ENCODE measurements around the gene CAPN11. TPM values are rescaled to one million over a fixed set of nuclear protein-coding genes. Genes with fewer than 3 reads are reported as not detected.
"Not testable (repeated sequence)": the region's sequence is repeated elsewhere in the genome, so short reads cannot be mapped to it uniquely, and the experiment has no call there.

CAPN11 gene
- total and polyA plus RNA-seq, 2 donors from 2014 or later = 0.39 to 2.3 TPM

DNA sequence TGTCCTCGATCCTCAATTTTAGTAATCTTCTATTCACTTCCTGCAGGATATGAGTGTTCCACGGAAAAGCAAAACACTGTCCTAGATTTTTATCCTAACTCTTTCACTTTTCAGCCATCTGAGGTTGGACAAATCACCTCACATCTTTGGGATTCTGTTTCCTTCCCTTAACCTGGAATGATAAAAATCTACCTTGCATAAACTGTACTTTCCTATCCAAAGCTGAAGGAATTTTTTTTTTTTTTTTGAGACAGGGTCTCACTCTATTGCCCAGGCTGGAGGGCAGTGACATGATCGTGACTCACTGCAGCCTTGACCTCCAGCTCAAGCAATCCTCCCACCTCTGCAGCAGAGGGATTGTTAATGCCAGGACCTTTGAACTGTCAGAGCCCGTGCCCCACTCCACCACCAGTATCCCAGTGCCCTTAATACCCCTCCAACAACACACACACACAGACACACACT is 20.5 kb downstream of the CAPN11 start:
- Histone ChIP-seq H3K9me3 (ENCODE audit: control insufficient read depth in 2 of 3, insufficient read depth in 1 of 3, low read length in 3 of 3) (no peaks in the 10 kb centered on the region), H3K27me3 (ENCODE audit: control insufficient read depth, insufficient read depth, low read length) (no peaks in the 10 kb centered on the region), H3K4me1 (ENCODE audit: control insufficient read depth in 2 of 3, insufficient read depth in 2 of 3, low read depth in 1 of 3, low read length in 3 of 3) (no peaks in the 10 kb centered on the region), H3K4me3 (ENCODE audit: low read length in 3 of 3) (no peak overlapping the region), H3K27ac (ENCODE audit: low read depth in 2 of 2, low read length in 2 of 2) (no peak overlapping the region), H3K9ac (ENCODE audit: low read length in 3 of 3) (no peak overlapping the region), H3K36me3 (ENCODE audit: control insufficient read depth in 2 of 3, insufficient read depth in 3 of 3, low read length in 3 of 3) (no peaks in the 10 kb centered on the region)
- TF ChIP-seq, protein P1, sequence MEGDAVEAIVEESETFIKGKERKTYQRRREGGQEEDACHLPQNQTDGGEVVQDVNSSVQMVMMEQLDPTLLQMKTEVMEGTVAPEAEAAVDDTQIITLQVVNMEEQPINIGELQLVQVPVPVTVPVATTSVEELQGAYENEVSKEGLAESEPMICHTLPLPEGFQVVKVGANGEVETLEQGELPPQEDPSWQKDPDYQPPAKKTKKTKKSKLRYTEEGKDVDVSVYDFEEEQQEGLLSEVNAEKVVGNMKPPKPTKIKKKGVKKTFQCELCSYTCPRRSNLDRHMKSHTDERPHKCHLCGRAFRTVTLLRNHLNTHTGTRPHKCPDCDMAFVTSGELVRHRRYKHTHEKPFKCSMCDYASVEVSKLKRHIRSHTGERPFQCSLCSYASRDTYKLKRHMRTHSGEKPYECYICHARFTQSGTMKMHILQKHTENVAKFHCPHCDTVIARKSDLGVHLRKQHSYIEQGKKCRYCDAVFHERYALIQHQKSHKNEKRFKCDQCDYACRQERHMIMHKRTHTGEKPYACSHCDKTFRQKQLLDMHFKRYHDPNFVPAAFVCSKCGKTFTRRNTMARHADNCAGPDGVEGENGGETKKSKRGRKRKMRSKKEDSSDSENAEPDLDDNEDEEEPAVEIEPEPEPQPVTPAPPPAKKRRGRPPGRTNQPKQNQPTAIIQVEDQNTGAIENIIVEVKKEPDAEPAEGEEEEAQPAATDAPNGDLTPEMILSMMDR (IDR thresholded peaks at IDR 0.05; ENCODE audit: borderline replicate concordance, extremely low read depth, insufficient read depth) = no peak
- intact Hi-C loops (cut with DNase I) = no loop called here
- no peak for DNase-seq
- no peak for FAIRE-seq

DNA sequence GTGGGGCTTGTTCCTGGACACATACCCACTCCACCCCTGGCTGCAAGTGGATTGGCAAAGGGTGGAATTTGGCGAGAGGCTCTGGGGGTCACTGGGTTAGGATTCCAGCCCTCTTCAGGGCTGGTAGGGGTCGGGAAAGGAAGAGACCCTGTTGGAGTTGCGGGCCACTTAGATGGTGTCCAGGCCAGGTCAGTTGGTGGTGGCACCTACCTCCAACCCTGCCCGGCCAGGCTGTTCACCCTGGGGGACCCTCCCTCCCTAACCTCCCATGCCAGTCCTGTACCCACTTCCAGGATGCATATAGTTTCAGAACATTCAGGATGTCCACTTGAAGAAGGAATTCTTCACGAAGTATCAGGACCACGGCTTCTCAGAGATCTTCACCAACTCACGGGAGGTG is 21.0 kb downstream of the CAPN11 start:
- Histone ChIP-seq H3K4me3 (ENCODE audit: low read length in 3 of 3) (no peak overlapping the region), H3K27me3 (ENCODE audit: control insufficient read depth, insufficient read depth, low read length) (no peaks in the 10 kb centered on the region), H3K4me1 (ENCODE audit: control insufficient read depth in 2 of 3, insufficient read depth in 2 of 3, low read depth in 1 of 3, low read length in 3 of 3) (no peaks in the 10 kb centered on the region), H3K9ac (ENCODE audit: low read length in 3 of 3) (no peak overlapping the region), H3K27ac (ENCODE audit: low read depth in 2 of 2, low read length in 2 of 2) (no peak overlapping the region), H3K36me3 (ENCODE audit: control insufficient read depth in 2 of 3, insufficient read depth in 3 of 3, low read length in 3 of 3) (no peaks in the 10 kb centered on the region), H3K9me3 (ENCODE audit: control insufficient read depth in 2 of 3, insufficient read depth in 1 of 3, low read length in 3 of 3) (no peaks in the 10 kb centered on the region)
- intact Hi-C loops (cut with DNase I) = no loop called here
- DNase-seq (peak in 1 of 5 donors; percentile 35), FAIRE-seq (no peak)
- TF ChIP-seq, protein P1 (IDR thresholded peaks at IDR 0.05; ENCODE audit: borderline replicate concordance, extremely low read depth, insufficient read depth) = no peak

DNA sequence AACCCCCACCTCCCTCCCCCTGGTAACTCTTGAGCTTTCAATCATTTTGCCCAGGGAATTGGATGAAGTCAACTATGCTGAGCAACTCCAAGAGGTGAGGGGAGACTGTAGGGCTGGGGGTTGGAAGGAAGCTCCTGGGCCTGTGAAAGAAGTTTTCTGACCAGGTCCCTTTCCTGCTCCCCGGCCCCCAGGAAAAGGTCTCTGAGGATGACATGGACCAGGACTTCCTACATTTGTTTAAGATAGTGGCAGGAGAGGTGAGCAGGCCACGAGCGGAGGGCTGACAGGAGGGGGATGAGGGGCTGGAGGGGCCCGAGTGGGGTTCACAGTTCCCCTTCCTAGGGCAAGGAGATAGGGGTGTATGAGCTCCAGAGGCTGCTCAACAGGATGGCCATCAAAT is 21.8 kb downstream of the CAPN11 start:
- intact Hi-C loops (cut with DNase I) = no loop called here
- FAIRE-seq (no peak), DNase-seq (peak in 1 of 5 donors; percentile 50)
- H3K27ac ChIP-seq (ENCODE audit: low read depth in 2 of 2, low read length in 2 of 2) = no peak overlapping the region
- H3K27me3 ChIP-seq (ENCODE audit: control insufficient read depth, insufficient read depth, low read length) = no peaks in the 10 kb centered on the region
- H3K9ac ChIP-seq (ENCODE audit: low read length in 3 of 3) = no peak overlapping the region
- TF ChIP-seq, protein P1 (IDR thresholded peaks at IDR 0.05; ENCODE audit: borderline replicate concordance, extremely low read depth, insufficient read depth) = no peak
- no peak overlapping the region for H3K4me3 ChIP-seq (ENCODE audit: low read length in 3 of 3)
- H3K9me3 ChIP-seq (ENCODE audit: control insufficient read depth in 2 of 3, insufficient read depth in 1 of 3, low read length in 3 of 3) = no peaks in the 10 kb centered on the region
- no peaks in the 10 kb centered on the region for H3K4me1 ChIP-seq (ENCODE audit: control insufficient read depth in 2 of 3, insufficient read depth in 2 of 3, low read depth in 1 of 3, low read length in 3 of 3)
- no peaks in the 10 kb centered on the region for H3K36me3 ChIP-seq (ENCODE audit: control insufficient read depth in 2 of 3, insufficient read depth in 3 of 3, low read length in 3 of 3)

DNA sequence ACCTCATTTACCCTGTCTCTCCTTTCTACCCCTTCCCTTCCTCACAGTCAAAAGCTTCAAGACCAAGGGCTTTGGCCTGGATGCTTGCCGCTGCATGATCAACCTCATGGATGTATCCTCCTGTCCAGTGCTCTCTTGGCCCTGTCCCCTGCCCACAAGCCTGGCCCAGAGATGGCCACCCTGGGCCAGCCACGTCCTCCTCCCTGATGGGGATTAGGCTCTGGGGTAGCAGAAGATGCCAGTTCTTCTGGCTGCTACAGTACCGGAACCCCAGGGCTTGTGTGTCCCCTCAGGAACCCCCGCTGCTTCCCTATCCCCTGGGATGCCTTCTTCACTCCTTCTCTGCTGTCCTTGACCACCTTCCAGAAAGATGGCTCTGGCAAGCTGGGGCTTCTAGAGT is 22.3 kb downstream of the CAPN11 start:
- intact Hi-C loops (cut with DNase I) = no loop called here
- H3K27me3 ChIP-seq (ENCODE audit: control insufficient read depth, insufficient read depth, low read length) = no peaks in the 10 kb centered on the region

DNA sequence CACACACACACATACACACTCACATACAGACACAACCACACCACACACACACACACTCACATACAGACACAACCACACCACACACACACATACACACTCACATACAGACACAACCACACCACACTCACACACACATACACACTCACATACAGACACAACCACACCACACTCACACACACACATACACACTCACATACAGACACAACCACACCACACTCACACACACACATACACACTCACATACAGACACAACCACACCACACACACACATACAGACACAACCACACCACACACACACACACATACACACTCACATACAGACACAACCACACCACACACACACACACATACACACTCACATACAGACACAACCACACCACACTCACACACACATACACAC is 23.2 kb downstream of the CAPN11 start:
- H3K9ac ChIP-seq (ENCODE audit: low read length in 3 of 3); DNase-seq; H3K4me3 ChIP-seq (ENCODE audit: low read length in 3 of 3); FAIRE-seq; H3K4me1 ChIP-seq (ENCODE audit: control insufficient read depth in 2 of 3, insufficient read depth in 2 of 3, low read depth in 1 of 3, low read length in 3 of 3); H3K9me3 ChIP-seq (ENCODE audit: control insufficient read depth in 2 of 3, insufficient read depth in 1 of 3, low read length in 3 of 3); H3K36me3 ChIP-seq (ENCODE audit: control insufficient read depth in 2 of 3, insufficient read depth in 3 of 3, low read length in 3 of 3); H3K27ac ChIP-seq (ENCODE audit: low read depth in 2 of 2, low read length in 2 of 2); intact Hi-C loops (cut with DNase I); H3K27me3 ChIP-seq (ENCODE audit: control insufficient read depth, insufficient read depth, low read length): not testable (repeated sequence)

More for the DNA sequence above, 22.3 kb downstream of the CAPN11 start:
- TF ChIP-seq, protein P1 (IDR thresholded peaks at IDR 0.05; ENCODE audit: borderline replicate concordance, extremely low read depth, insufficient read depth) = no peak
- no peak overlapping the region for H3K9ac ChIP-seq (ENCODE audit: low read length in 3 of 3)
- FAIRE-seq (no peak), DNase-seq (peak in 1 of 5 donors; percentile 34)
- H3K4me1 ChIP-seq (ENCODE audit: control insufficient read depth in 2 of 3, insufficient read depth in 2 of 3, low read depth in 1 of 3, low read length in 3 of 3) = no peaks in the 10 kb centered on the region
- no peaks in the 10 kb centered on the region for H3K9me3 ChIP-seq (ENCODE audit: control insufficient read depth in 2 of 3, insufficient read depth in 1 of 3, low read length in 3 of 3)
- no peak overlapping the region for H3K27ac ChIP-seq (ENCODE audit: low read depth in 2 of 2, low read length in 2 of 2)
- no peak overlapping the region for H3K4me3 ChIP-seq (ENCODE audit: low read length in 3 of 3)
- no peaks in the 10 kb centered on the region for H3K36me3 ChIP-seq (ENCODE audit: control insufficient read depth in 2 of 3, insufficient read depth in 3 of 3, low read length in 3 of 3)
